HG02884 (cell line): ENCODE data around the gene PILRB.

ENCODE experiments used
- ATAC-seq: cut with Tn5 transposase; IDR thresholded peaks from one replicate; pipeline ENCODE4 v1.9.1; 2021; ENCODE audit warnings: mild to moderate bottlenecking, moderate library complexity; ENCODE audit not compliant: unreplicated experiment

The PILRB gene

DNA sequence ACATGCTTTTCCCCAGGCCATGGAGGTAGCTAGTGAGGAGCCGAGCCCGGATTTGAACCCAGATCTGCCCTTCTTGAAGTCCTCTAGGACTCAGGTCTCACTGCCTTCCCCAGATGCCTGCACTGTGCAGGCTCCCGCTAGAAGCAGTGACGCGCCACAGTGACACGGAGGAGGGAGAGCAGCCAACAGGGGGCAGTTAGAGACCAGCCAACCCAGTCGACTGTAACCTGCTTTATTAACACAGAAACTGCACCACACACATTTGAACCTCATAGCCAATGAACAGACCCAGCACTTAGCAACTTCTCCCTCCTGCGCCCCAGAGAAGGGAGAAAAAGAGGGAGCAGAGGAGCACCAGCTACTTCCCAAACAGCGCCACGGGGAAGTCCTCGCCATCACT is 42.7 kb downstream of the PILRB start:
- ATAC-seq: no peak

DNA sequence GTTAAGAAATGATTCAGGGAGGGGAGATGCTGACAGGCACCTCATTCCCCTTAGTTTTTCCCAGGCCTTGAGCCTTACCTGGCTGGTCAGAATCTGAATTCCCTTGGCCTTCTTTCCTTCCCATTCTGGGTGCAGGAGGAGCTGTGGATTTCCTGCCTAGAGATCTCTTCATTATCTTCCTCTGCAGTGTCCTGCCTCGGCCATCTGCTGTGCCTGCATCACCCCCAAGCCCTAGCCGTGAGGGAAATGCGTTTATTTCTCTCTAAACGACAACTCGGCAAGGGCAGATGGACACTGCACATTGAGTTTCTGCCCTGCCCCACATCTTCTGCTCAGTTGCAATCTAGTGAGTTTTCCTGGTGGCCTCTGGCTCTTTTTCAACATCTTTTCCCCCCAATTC is 43.9 kb downstream of the PILRB start:
- ATAC-seq: no peak

DNA sequence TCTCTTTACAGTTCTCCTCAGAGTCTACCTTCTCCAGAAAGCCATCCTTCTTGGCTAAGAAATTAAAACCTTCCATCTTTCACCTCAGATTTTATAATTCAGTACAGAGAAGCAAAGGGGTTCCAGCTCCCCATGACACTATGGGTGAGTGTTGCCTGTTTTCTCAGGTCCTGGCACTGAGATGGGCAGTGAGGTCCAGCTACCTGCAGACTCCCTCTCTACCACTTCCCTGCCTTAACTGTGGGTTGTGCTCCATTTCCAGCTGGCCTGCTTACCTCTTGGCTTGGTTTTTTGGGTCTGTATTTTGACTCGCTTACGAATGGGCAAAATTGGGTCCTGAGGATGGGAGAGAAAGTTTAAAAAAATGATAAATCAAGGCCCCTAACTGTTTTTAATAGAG is 44.3 kb downstream of the PILRB start:
- ATAC-seq: no peak

DNA sequence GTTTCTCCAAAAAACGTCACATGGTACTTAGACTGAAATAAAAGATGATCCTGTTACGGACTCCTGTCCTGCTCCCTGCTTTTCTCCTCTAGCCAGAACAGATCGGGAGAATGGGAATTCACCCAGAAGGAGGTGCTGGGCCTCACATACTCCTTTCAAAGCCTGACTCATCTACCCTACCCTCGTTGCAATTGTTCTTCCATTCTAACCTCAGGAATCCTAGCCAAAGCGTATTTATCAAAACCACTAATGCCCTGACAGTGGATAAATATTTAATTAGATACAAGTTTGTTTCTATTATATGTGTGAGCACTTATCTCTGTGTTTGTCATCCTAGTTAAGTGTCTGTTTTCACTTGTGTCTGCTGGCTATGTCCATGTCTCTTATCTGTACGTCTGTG is 48.9 kb downstream of the PILRB start:
- no peak for ATAC-seq

DNA sequence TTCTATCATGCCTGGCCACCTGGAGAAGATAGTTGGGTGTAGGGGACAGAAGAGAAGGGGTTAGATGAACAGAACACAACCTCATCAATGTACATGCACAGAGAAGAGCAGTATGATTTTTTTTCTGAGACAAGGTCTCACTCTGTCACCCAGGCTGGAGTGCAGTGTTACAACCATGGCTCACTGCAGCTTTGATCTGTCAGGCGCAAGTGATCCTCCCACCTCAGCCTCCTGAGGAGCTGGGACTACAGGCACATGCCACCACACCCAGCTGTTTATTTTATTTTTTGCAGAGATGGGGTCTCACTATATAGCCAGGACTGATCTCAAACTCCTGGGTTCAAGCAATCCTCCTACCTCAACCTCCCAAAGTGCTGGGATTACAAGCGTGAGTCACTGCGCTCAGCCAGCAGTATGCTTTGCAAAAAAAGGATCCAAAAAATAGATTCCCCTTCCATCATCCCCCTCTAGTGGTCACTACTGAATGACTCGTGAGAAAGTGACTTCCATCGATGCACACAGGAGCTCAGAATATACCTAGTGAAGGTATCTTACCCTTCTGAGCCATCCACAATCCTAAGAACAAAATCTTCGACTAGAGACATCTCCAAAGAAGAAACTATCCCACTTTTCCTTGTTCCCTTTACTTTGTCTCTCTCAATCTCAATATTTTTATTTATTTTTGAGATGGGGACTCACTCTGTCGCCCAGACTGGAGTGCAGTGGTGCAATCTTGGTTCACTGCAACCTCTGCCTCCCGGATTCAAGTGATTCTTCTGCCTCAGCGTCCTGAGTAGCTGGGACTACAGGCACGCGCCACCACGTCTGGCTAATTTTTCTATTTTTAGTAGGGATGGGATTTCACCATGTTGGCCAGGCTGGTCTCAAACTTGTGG is 49.6 kb downstream of the PILRB start:
- ATAC-seq: no peak

DNA sequence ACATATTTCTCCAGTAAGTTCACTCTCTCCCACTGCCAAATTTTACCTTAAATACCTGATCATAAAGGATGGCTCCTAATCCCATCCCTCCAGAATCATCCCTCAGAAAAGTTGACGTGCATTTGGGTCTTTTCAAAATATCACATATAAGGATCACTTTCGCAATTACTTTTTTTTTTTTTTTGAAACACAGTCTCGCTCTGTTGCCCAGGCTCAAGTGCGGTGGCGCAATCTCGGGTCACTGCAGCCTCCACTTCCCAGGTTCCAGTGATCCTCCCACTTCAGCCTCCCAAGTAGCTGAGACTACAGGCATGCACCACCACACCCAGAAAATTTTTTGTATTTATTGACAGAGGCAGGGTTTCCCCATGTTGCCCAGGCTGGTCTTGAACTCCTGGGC is 53.2 kb downstream of the PILRB start:
- no peak for ATAC-seq

DNA sequence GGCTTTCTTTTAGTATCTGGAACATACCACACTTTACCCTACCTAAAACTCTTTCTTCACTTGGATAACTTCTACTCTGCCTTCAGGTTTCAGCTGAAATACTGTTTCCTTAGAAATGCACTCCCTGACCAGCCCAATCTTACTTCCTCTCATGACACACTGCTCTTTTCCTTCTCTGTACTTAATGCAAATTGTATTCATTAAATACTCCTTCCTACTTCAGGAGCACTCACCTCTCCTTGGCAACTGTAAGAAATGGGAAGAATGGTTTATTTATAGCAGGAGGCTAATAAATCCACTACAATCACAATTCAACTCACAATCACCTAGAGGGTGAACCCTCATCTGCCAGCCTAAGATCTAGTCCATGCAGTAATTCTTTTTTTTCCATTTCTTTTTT is 55.4 kb downstream of the PILRB start:
- no peak for ATAC-seq

DNA sequence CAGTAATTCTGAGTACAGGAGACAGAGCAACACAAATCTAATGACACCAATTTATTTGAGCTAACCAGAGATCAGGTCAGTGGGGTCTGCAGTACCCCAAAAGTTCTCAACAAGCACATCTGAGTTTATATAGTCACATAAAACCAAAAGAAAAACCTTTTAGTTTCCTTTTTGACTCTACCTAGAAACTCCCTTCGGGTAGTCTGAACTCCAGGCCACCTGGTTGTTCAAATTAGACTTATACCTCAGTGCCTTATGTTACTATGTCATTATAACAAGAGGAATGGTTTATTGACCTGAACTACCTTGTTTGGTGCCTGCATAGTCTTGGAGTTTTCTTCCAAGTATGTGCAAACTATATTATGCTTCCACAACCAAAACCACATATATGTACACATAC is 56.0 kb downstream of the PILRB start:
- ATAC-seq: no peak

DNA sequence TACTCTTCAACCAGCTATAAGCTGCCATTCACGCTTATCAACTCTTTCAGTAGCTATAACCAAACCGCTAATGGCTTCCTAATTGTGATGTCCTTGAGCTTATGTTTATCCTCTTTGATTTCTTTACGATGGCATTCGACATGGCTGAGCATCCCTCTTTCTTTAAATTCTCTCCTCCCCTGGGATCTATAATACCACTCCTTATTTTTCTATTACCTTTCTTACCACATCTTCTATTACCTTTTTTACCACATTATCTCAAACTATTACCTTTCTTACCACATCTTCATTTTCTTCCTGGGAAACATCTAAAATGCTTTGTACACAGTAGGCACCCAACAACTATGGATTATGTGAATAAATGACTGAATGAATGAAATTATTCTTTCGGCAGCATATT is 57.5 kb downstream of the PILRB start:
- no peak for ATAC-seq
